Astrocyte (in vitro differentiated cells and primary cell): ENCODE data around the gene BABAM1. TPM values are rescaled to one million over a fixed set of nuclear protein-coding genes. Genes with fewer than 3 reads are reported as not detected.

ENCODE experiments used
- DNase-seq: peaks from one replicate; pipeline ENCODE4 v3.0.0-alpha.2; 2010; ENCODE audit warnings: low read depth
- FAIRE-seq: peaks from 2 replicates; lab custom pipeline; 2011; peaks lifted over from hg19 to GRCh38; lab: Jason Lieb, UNC
- H2AFZ ChIP-seq: 2 replicates; pipeline ENCODE4 v1.6.0; 2012; ENCODE audit warnings: low read depth, low read length, inconsistent platforms
- H3K27ac ChIP-seq: 2 replicates; pipeline ENCODE4 v1.5.1; 2011; ENCODE audit warnings: low read depth, low read length, inconsistent platforms
- H3K27me3 ChIP-seq: 2 replicates; pipeline ENCODE4 v1.6.0; 2011; ENCODE audit warnings: low read length, inconsistent platforms; ENCODE audit not compliant: insufficient read depth
- H3K36me3 ChIP-seq: 2 replicates; pipeline ENCODE4 v1.5.1; 2011; ENCODE audit warnings: low read length, inconsistent platforms; ENCODE audit not compliant: insufficient read depth
- H3K4me1 ChIP-seq: 2 replicates; pipeline ENCODE4 v1.5.1; 2011; ENCODE audit warnings: low read length, inconsistent platforms; ENCODE audit not compliant: insufficient read depth
- H3K4me2 ChIP-seq: 2 replicates; pipeline ENCODE4 v1.6.0; 2012; ENCODE audit warnings: low read length, inconsistent platforms
- H3K4me3 ChIP-seq: 2 replicates; pipeline ENCODE4 v1.5.1; 2011; ENCODE audit warnings: low read depth, mild to moderate bottlenecking, low read length, inconsistent platforms; ENCODE audit not compliant: insufficient read depth
- H3K79me2 ChIP-seq: 2 replicates; pipeline ENCODE4 v1.6.0; 2012; ENCODE audit warnings: mild to moderate bottlenecking, low read length, inconsistent platforms; ENCODE audit not compliant: insufficient read depth
- H3K9ac ChIP-seq: 2 replicates; pipeline ENCODE4 v1.6.0; 2012; ENCODE audit warnings: mild to moderate bottlenecking, low read length, inconsistent platforms
- H3K9me3 ChIP-seq: 2 replicates; pipeline ENCODE4 v1.5.1; 2012; ENCODE audit warnings: low read depth, mild to moderate bottlenecking, low read length, inconsistent platforms; ENCODE audit not compliant: insufficient read depth
- H4K20me1 ChIP-seq: 2 replicates; pipeline ENCODE4 v1.6.0; 2012; ENCODE audit warnings: low read length, inconsistent platforms; ENCODE audit not compliant: insufficient read depth
- H3K27ac Mint-ChIP-seq: one replicate; pipeline ENCODE4 v1.8.0; 2021; ENCODE audit warnings: mild to moderate bottlenecking, mixed read lengths; ENCODE audit not compliant: unreplicated experiment
- H3K27me3 Mint-ChIP-seq: one replicate; pipeline ENCODE4 v1.8.0; 2021; ENCODE audit warnings: low read depth, mixed read lengths; ENCODE audit not compliant: unreplicated experiment
- H3K36me3 Mint-ChIP-seq: one replicate; pipeline ENCODE4 v1.8.0; 2021; ENCODE audit warnings: low read depth, mixed read lengths; ENCODE audit not compliant: unreplicated experiment
- H3K4me1 Mint-ChIP-seq: one replicate; pipeline ENCODE4 v1.8.0; 2021; ENCODE audit warnings: low read depth, mixed read lengths; ENCODE audit not compliant: unreplicated experiment
- H3K4me3 Mint-ChIP-seq: one replicate; pipeline ENCODE4 v1.8.0; 2021; ENCODE audit warnings: mild to moderate bottlenecking, moderate library complexity, mixed read lengths; ENCODE audit not compliant: unreplicated experiment
- H3K9me3 Mint-ChIP-seq: one replicate; pipeline ENCODE4 v1.8.0; 2021; ENCODE audit warnings: mild to moderate bottlenecking, mixed read lengths; ENCODE audit not compliant: unreplicated experiment
- EZH2 ChIP-seq: IDR thresholded peaks from 2 replicates; pipeline ENCODE4 v1.6.1; 2012; ENCODE audit warnings: mild to moderate bottlenecking, low read length, inconsistent platforms; ENCODE audit not compliant: insufficient read depth
- total RNA-seq: library from RNA; stranded (reverse); gene quantifications from 2 replicates; pipeline ENCODE4 v1.2.1, GENCODE V29; 2021
- TF ChIP-seq, protein P1 (sequence below): IDR thresholded peaks from 2 replicates; pipeline ENCODE4 v1.5.1; 2011; ENCODE audit warnings: low read depth, mild to moderate bottlenecking, inconsistent platforms, low read length, moderate library complexity; ENCODE audit not compliant: insufficient read depth

BABAM1 gene
- total RNA-seq, 1 donor from 2014 or later = 112 TPM

DNA sequence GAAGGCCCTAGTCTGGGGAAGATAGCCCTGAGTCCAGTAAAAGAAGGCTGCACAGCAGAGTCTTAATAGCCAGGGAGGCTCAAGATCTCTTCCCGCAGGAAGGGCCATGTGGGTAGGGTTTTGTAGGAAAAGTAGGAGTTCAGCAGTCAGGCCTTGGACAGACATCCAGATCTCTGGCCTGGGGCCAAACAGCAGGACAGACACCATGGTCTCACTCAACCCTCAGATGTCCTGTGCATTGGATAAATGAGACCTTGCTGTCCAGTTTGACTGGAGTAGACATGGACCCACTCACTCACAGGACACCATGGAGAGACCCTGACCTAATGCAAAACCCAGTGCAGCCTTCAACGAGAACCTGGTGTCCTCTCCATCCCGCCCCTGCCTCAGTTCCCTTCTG is 37.4 kb upstream of the BABAM1 start:
- Histone ChIP-seq H3K4me2 (no peak overlapping the region), H3K9me3 (no peaks in the 10 kb centered on the region), H3K27ac (no peak overlapping the region), H3K36me3 (peaks cover 10% of the 10 kb centered on the region), H3K27me3 (no peaks in the 10 kb centered on the region), H3K79me2 (peaks cover 17% of the 10 kb centered on the region), H4K20me1 (peaks cover 37% of the 10 kb centered on the region), H3K9ac (no peak overlapping the region), H3K4me3 (no peak overlapping the region), H3K4me1 (peaks cover 9% of the 10 kb centered on the region), H2AFZ (no peak overlapping the region)
- Mint-ChIP-seq H3K36me3 (peaks cover 10% of the 10 kb centered on the region), H3K27ac (no peak overlapping the region), H3K27me3 (no peaks in the 10 kb centered on the region), H3K4me3 (no peak overlapping the region), H3K4me1 (no peaks in the 10 kb centered on the region), H3K9me3 (no peaks in the 10 kb centered on the region)
- TF ChIP-seq EZH2 = no peak
- TF ChIP-seq, protein P1, sequence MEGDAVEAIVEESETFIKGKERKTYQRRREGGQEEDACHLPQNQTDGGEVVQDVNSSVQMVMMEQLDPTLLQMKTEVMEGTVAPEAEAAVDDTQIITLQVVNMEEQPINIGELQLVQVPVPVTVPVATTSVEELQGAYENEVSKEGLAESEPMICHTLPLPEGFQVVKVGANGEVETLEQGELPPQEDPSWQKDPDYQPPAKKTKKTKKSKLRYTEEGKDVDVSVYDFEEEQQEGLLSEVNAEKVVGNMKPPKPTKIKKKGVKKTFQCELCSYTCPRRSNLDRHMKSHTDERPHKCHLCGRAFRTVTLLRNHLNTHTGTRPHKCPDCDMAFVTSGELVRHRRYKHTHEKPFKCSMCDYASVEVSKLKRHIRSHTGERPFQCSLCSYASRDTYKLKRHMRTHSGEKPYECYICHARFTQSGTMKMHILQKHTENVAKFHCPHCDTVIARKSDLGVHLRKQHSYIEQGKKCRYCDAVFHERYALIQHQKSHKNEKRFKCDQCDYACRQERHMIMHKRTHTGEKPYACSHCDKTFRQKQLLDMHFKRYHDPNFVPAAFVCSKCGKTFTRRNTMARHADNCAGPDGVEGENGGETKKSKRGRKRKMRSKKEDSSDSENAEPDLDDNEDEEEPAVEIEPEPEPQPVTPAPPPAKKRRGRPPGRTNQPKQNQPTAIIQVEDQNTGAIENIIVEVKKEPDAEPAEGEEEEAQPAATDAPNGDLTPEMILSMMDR = no peak
- no peak for DNase-seq
- no peak for FAIRE-seq

DNA sequence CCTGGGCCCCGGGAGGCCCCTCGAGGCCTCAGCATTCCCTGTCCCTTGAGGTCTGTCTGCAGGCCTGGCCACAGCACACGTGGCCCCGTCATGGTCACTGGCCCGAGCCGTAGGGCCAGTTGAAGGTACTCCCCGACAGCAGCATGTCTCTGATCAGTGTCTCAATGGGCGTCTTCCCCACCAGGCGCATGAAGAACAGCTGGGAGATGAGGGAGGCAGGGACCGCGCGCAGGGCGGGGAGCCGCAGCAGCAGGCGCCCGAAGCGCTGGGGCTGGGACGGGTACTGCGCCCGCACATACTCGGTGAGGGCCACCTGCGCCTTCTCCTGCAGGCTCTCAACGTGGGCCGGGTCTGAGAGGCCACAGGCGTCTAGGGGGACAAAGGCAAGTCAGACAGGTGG is 35.0 kb upstream of the BABAM1 start:
- TF ChIP-seq EZH2 = no peak
- TF ChIP-seq, protein P1 = no peak
- no peaks in the 10 kb centered on the region for H3K9me3 ChIP-seq
- peaks cover 39% of the 10 kb centered on the region for H4K20me1 ChIP-seq
- H3K27me3 ChIP-seq = no peaks in the 10 kb centered on the region
- Mint-ChIP-seq H3K4me1 (no peaks in the 10 kb centered on the region), H3K27me3 (no peaks in the 10 kb centered on the region), H3K4me3 (no peak overlapping the region), H3K36me3 (peaks cover 12% of the 10 kb centered on the region), H3K27ac (no peak overlapping the region), H3K9me3 (no peaks in the 10 kb centered on the region)
- H3K4me2 ChIP-seq = no peak overlapping the region
- peaks cover 10% of the 10 kb centered on the region for H3K36me3 ChIP-seq
- H2AFZ ChIP-seq = no peak overlapping the region
- FAIRE-seq = no peak
- H3K9ac ChIP-seq = no peak overlapping the region
- H3K4me1 ChIP-seq = peaks cover 14% of the 10 kb centered on the region
- DNase-seq = no peak
- H3K79me2 ChIP-seq = peaks cover 24% of the 10 kb centered on the region
- H3K4me3 ChIP-seq = no peak overlapping the region
- H3K27ac ChIP-seq = no peak overlapping the region

DNA sequence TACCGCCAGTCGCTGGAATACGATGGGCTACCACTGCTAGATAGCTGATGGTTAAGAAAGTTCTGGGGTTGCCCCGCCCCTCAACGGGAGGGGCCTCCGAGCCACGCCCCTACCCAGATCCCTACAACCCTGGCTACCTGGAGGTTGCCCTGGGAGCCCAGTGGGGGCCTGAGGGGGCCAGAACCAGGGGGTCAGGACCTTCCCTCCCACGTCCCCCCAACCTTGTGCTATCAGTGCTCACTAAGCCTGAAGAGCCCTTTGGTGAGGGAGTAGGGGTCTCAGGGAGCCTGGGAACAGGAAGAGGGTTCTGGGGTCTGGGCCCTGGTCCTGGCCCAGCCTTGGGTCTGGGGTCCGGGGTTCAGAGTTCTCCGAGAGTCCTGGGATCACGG is 32.3 kb upstream of the BABAM1 start:
- no peak for TF ChIP-seq EZH2
- TF ChIP-seq, protein P1 = no peak
- Histone ChIP-seq H2AFZ (no peak overlapping the region), H3K27me3 (no peaks in the 10 kb centered on the region), H4K20me1 (peaks cover 35% of the 10 kb centered on the region), H3K4me1 (peaks cover 14% of the 10 kb centered on the region), H3K9ac (peak overlapping the region; percentile 69), H3K4me2 (peak overlapping the region; percentile 93), H3K4me3 (peak overlapping the region; percentile 62), H3K79me2 (peaks cover 24% of the 10 kb centered on the region), H3K27ac (no peak overlapping the region), H3K9me3 (no peaks in the 10 kb centered on the region), H3K36me3 (peaks cover 10% of the 10 kb centered on the region)
- FAIRE-seq (no peak), DNase-seq (no peak)
- Mint-ChIP-seq H3K27ac (no peak overlapping the region), H3K4me1 (no peaks in the 10 kb centered on the region), H3K4me3 (peak overlapping the region; percentile 73), H3K9me3 (no peaks in the 10 kb centered on the region), H3K27me3 (no peaks in the 10 kb centered on the region), H3K36me3 (peaks cover 14% of the 10 kb centered on the region)
